Measurements from ENCODE around the gene ZSCAN31. TPM values are rescaled to one million over a fixed set of nuclear protein-coding genes. Genes with fewer than 3 reads are reported as not detected.

The ZSCAN31 gene
- total RNA-seq, 4 donors from 2014 or later, result 5.6 to 9.2 (median 8.2) TPM

DNA sequence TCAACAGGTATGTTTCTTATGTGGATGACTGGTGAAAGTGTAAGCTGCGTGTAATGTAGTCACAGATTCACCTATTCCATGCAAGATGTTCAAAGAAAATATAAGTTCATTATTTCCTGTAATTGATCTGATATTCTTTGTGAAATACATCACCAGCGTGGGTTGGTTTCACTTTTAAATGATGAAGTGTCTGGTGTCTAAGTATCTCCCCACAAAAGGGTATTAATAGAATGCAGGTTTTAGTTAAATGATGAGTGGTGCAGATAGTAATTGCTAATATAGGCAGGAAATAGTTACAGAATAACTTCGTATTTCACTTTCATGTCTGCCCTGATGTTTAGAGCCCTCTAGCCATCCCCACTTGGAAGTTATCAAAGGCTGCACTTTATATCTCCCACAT is 32.4 kb downstream of the ZSCAN31 start:
- no peak overlapping the region for H3K4me3 ChIP-seq
- DNase-seq, result no peak

DNA sequence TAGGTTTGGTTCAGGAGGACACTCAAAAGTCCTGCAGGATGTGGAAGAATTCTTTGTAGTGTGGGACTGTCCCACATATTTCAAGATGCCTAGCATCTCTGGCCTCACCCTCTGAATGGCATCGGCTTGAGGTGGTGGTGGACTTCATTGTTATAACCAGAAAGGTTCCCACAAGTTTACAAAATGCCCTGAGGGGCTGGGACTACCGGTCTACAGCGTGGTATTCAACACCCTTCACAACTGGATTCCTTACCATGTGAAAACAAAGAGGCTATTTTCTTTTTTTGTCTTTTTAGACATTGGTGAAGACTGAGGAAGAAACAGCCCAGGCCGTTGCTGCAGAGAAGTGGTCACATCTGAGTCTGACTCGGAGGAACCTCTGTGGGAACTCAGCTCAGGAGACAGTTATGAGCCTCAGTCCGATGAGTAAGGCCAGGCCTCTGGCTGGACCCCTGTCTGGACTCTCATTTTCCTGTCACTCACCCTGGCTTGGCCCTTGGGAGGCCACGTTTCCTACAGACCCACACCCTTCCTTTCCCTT is 39.4 kb downstream of the ZSCAN31 start:
- TF ChIP-seq POLR2A (IDR thresholded peaks at IDR 0.05), result no peak
- TF ChIP-seq, protein P1, sequence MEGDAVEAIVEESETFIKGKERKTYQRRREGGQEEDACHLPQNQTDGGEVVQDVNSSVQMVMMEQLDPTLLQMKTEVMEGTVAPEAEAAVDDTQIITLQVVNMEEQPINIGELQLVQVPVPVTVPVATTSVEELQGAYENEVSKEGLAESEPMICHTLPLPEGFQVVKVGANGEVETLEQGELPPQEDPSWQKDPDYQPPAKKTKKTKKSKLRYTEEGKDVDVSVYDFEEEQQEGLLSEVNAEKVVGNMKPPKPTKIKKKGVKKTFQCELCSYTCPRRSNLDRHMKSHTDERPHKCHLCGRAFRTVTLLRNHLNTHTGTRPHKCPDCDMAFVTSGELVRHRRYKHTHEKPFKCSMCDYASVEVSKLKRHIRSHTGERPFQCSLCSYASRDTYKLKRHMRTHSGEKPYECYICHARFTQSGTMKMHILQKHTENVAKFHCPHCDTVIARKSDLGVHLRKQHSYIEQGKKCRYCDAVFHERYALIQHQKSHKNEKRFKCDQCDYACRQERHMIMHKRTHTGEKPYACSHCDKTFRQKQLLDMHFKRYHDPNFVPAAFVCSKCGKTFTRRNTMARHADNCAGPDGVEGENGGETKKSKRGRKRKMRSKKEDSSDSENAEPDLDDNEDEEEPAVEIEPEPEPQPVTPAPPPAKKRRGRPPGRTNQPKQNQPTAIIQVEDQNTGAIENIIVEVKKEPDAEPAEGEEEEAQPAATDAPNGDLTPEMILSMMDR (IDR thresholded peaks at IDR 0.05), result no peak
- H3K4me1 ChIP-seq, result no peaks in the 10 kb centered on the region
- no peaks in the 10 kb centered on the region for H3K27me3 ChIP-seq
- H3K9me3 ChIP-seq, result no peaks in the 10 kb centered on the region
- no peak for DNase-seq
- no peak overlapping the region for H3K4me3 ChIP-seq
- peaks cover 0 to 4% (median 0%) of the 10 kb centered on the region in 3 donors for H3K36me3 ChIP-seq
- H3K27ac ChIP-seq, result no peak overlapping the region

More for the DNA sequence above, 32.4 kb downstream of the ZSCAN31 start:
- H3K36me3 ChIP-seq, result no peaks in the 10 kb centered on the region
- no peaks in the 10 kb centered on the region for H3K9me3 ChIP-seq
- H3K27me3 ChIP-seq, result no peaks in the 10 kb centered on the region
- no peak for TF ChIP-seq POLR2A (IDR thresholded peaks at IDR 0.05)
- TF ChIP-seq, protein P1 (IDR thresholded peaks at IDR 0.05), result no peak
- no peak overlapping the region for H3K27ac ChIP-seq
- no peaks in the 10 kb centered on the region for H3K4me1 ChIP-seq

DNA sequence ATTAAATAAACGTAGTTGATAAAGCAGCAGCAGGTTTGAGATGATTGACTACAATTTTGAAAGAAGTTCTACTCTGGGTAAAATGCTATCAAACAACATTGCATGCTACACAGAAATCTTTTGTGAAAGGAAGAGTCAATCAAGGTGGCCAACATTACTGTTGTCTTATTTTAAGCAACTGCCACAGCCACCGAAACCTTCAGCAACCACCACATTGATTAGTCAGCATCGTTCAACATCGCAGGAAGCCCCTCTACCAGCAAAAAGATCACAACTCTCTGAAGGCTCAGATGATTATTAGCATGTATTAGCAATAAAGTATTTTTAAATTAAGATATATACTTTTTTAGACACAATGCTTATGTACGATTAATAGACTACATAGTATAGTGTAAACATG is 40.6 kb downstream of the ZSCAN31 start:
- H3K9me3 ChIP-seq, result no peaks in the 10 kb centered on the region
- peaks cover 0 to 4% (median 0%) of the 10 kb centered on the region in 3 donors for H3K36me3 ChIP-seq
- no peaks in the 10 kb centered on the region for H3K27me3 ChIP-seq
- no peaks in the 10 kb centered on the region for H3K4me1 ChIP-seq
- H3K4me3 ChIP-seq, result no peak overlapping the region
- no peak for TF ChIP-seq POLR2A (IDR thresholded peaks at IDR 0.05)
- TF ChIP-seq, protein P1 (IDR thresholded peaks at IDR 0.05), result no peak
- DNase-seq, result no peak
- no peak overlapping the region for H3K27ac ChIP-seq

DNA sequence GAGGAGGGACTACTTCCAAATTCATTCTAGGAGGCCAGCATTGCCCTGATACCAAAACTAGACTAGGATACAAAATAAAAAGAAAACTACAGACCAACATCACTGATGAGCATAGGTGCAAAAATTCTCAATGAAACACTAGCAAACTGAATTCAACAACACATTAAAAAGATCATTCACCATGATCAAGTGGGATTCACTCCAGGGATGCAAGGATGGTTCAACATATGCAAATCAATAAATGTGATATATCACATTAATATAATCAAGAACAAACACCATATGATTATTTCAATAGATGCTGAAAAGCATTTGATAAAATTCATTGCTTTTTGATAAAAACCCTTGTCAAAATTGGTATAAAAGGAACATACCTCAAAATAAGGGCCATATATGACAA is 44.4 kb downstream of the ZSCAN31 start:
- no peak for DNase-seq
- Histone ChIP-seq H3K27ac (no peak overlapping the region), H3K4me3 (no peak overlapping the region), H3K9me3 (no peaks in the 10 kb centered on the region), H3K4me1 (no peaks in the 10 kb centered on the region), H3K27me3 (no peaks in the 10 kb centered on the region), H3K36me3 (peaks cover 0 to 1% (median 0%) of the 10 kb centered on the region in 3 donors)
- no peak for TF ChIP-seq POLR2A (IDR thresholded peaks at IDR 0.05)
- TF ChIP-seq, protein P1 (IDR thresholded peaks at IDR 0.05), result no peak

DNA sequence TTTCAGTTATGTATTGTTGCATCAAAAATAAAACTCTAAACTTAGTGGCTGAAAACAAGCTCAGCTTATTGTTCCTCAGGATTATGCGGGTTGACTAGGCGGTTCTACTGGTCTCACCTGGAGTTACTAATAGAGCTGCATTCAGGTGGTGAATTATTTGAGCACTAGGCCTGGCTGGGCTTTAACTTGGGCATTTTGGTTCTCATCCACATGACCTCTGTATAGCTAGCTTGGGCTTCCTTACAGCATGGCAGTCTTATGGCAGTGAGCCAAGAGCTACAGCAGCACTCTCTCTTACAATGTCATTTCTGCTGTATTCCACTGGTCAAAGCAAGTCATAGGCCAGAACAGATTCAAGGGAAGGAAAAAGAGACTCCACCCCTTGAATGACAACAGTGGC is 53.0 kb downstream of the ZSCAN31 start:
- Histone ChIP-seq H3K4me1 (peaks cover 0 to 11% (median 4%) of the 10 kb centered on the region in 4 donors), H3K27me3 (no peaks in the 10 kb centered on the region), H3K9me3 (no peaks in the 10 kb centered on the region), H3K4me3 (no peak overlapping the region), H3K36me3 (peaks cover 0 to 5% (median 0%) of the 10 kb centered on the region in 3 donors), H3K27ac (no peak overlapping the region)
- DNase-seq, result no peak
- TF ChIP-seq, protein P1 (IDR thresholded peaks at IDR 0.05), result no peak
- TF ChIP-seq POLR2A (IDR thresholded peaks at IDR 0.05), result no peak
